ENCODE results near the gene LRRC75B. TPM values are rescaled to one million over a fixed set of nuclear protein-coding genes. Genes with fewer than 3 reads are reported as not detected.
"Not testable (repeated sequence)": the region's sequence is repeated elsewhere in the genome, so short reads cannot be mapped to it uniquely, and the experiment has no call there.

The LRRC75B gene
- total RNA-seq, 1 donor from 2014 or later: 17.3 TPM

DNA sequence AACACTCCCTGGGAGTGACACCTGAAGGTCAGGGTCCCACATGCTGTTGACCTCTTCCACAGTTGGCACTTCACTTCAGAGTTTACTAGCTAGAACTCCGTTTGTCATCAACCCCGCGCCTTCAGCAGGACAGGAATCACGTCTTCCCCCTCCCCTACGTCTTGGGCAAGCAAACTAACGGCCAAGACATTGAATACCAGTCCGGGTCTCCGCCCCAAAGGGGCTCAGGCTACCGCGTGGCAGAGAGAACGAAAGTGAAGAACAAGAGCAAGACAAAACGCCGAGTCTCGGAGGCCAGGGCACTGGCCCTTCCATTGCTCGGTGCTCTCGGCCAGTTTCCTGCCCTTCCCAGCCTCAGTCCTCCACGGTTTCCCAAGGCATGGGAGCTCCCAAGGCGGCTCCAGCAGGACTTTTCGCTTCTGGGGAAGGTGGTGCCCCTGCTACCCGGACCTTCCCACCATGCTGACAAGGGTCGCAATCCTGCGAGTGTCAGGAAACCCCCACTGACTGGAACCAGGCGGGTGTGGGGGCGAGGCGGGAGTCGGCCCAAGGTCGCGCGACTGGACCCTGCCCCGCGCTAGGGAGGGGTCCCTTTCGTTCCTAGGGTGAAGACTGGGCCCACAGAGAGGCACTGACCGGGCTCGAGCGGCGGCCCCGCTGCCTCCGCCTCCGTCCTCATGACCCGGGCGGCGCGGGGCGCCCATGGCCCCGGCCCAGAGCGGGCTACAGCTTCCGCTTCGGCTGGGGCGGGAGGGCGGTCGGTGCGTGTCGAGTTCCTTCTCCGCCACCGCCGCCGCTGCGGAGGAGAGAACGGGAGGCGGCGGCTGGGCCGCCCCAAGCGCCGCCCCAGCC lies 38.3 kb downstream of the LRRC75B start, which contains the start of gene GUCD1:
TSS of gene GUCD1 (minus strand) at position 826 of the 852 bp plus-strand sequence. CDS start at position 679, 147 bp downstream.
- peak; percentile 48 for DNase-seq (ENCODE audit: low spot score)

- DNase-seq (ENCODE audit: low spot score): no peak
Observed at GRCh38 chr22:24553597-24554312, 39.1 kb downstream of the LRRC75B start.

DNA sequence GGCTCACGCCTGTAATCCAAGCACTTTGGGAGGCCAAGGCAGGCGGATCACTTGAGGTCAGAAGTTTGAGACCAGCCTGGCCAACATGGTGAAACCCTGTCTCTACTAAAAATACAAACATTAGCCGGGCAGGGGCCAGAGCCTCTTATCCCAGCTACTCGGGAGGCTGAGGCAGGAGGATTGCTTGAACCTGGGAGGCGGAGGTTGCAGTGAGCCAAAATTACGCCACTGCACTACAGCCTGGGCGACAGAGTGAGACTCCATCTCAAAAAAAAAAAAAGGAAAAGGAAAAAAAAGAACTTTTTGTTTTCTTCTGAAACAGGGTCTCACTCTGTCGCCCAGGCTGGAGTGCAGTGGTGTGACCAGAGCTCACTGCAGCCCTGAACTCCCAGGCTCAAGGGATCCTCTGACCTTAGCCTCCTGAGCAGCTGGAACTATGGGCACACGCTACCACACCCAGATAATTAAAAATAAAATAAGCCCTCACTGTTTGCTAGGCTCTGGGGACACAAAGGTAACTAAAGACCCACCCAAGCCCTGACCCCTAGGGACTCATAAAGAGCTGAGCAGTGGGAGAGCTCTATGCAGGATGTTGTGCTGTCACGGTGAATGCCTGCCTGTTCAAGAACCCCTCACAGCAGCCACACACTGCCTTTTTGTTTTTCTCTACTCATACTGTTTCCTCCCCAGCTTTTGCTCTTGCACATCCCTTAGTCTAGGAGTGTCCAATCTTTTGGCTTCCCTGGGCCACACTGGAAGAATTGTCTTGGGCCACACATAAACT lies 40.2 kb downstream of the LRRC75B start:
- not testable (repeated sequence) for DNase-seq (ENCODE audit: low spot score)

- DNase-seq (ENCODE audit: low spot score): no peak
Observed at GRCh38 chr22:24550902-24551435, 41.9 kb downstream of the LRRC75B start.

- DNase-seq (ENCODE audit: low spot score): no peak
Observed at GRCh38 chr22:24550028-24550901, 42.6 kb downstream of the LRRC75B start.

- DNase-seq (ENCODE audit: low spot score): no peak
Observed at GRCh38 chr22:24548812-24549211, 44.1 kb downstream of the LRRC75B start.

- DNase-seq (ENCODE audit: low spot score): no peak
Observed at GRCh38 chr22:24543679-24544243, 49.1 kb downstream of the LRRC75B start.

DNA sequence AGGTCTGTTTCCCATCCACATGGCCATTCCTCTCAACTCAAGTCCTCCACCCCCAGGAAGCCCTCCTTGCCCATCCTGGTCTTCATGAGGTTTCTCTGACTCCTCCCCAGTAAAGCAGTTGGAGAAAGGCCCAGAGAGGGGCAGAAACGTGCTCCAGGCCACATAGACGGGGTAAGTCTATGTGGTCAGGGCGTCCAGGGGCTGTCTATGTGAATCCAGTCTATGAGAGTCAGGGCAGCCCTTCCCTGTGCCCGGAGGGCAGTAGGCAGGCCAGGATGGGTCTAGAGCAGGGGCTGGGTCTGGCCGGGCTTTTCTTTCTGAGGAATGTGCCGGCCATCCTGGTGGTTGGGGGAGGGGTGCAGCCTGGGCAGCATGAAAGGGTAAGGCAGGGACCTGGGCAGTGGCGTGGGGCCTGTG lies 49.7 kb downstream of the LRRC75B start:
- no peak for DNase-seq (ENCODE audit: low spot score)

DNA sequence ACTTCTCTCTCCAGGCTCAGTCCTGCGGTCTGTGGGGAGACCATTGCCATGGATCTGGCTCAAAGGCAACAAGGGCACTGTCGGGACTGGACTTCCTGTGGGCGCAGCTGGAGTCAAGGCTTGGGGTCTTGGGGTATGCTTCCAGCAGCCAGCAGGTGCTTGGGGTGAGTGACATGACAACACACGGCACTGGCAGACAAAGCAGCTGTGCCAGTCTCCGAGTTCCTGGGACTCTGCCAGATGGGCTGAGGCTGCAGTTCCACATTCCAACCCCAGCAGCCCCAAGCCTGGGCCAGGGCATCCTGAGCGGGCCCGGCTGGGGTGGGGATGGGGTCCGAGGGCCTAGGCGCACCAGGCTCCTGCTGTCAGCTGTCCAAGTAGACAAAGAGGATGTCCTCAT lies 50.2 kb downstream of the LRRC75B start:
- no peak for DNase-seq (ENCODE audit: low spot score)

- no peak for DNase-seq (ENCODE audit: low spot score)
Observed at GRCh38 chr22:24541681-24542515, 51.0 kb downstream of the LRRC75B start.

- DNase-seq (ENCODE audit: low spot score): no peak
Observed at GRCh38 chr22:24540470-24540869, 52.4 kb downstream of the LRRC75B start.

- DNase-seq (ENCODE audit: low spot score): no peak
Observed at GRCh38 chr22:24536089-24536488, 56.8 kb downstream of the LRRC75B start.

Other genes starting within 250 kb of the LRRC75B start
- gene ADORA2A, start 165.5 kb downstream of the LRRC75B start, total RNA-seq (ENCODE audit: insufficient read depth, low replicate concordance): 0.48 TPM
- gene UPB1, start 97.7 kb downstream of the LRRC75B start, total RNA-seq (ENCODE audit: insufficient read depth, low replicate concordance): 1.9 TPM
- gene GUCD1, start 37.9 kb downstream of the LRRC75B start, total RNA-seq (ENCODE audit: insufficient read depth, low replicate concordance): 70.5 TPM
- 101 TPM for gene SNRPD3, start 37.1 kb downstream of the LRRC75B start, total RNA-seq (ENCODE audit: insufficient read depth, low replicate concordance)
- gene GGT1, start 10.1 kb upstream of the LRRC75B start, total RNA-seq (ENCODE audit: insufficient read depth, low replicate concordance): 4.8 TPM
- 0.24 TPM for gene PIWIL3, start 181.6 kb upstream of the LRRC75B start, total RNA-seq (ENCODE audit: insufficient read depth, low replicate concordance)
- gene SGSM1, start 213.1 kb upstream of the LRRC75B start, total RNA-seq (ENCODE audit: insufficient read depth, low replicate concordance): 1.2 TPM

Data from umbilical cord (tissue), 2 donors.